BE2C (cell line): Measurements from ENCODE around the gene KLRC3.
"Not testable (repeated sequence)": the region's sequence is repeated elsewhere in the genome, so short reads cannot be mapped to it uniquely, and the experiment has no call there.

ENCODE experiments used
- DNase-seq: peaks from one replicate; pipeline ENCODE4 v3.0.0-alpha.2; 2020
- H3K27me3 ChIP-seq: fragments of 250-450 bp; sonication (Bioruptor Pico); 2 replicates; pipeline ENCODE4 v1.5.1; 2020; ENCODE audit warnings: mild to moderate bottlenecking
- H3K36me3 ChIP-seq: fragments of 250-450 bp; sonication (Bioruptor Pico); 2 replicates; pipeline ENCODE4 v1.5.1; 2020; ENCODE audit warnings: mild to moderate bottlenecking
- H3K4me1 ChIP-seq: fragments of 250-450 bp; sonication (Bioruptor Pico); 2 replicates; pipeline ENCODE4 v1.5.1; 2020
- H3K4me3 ChIP-seq: 2 replicates; pipeline ENCODE4 v1.5.1; 2011; ENCODE audit warnings: low read depth, low read length
- H3K9me3 ChIP-seq: fragments of 250-450 bp; sonication (Bioruptor Pico); 2 replicates; pipeline ENCODE4 v1.5.1; 2020
- TF ChIP-seq, protein P1 (sequence below): IDR thresholded peaks from 2 replicates; pipeline ENCODE4 v1.5.1; 2012; ENCODE audit warnings: mild to moderate bottlenecking, low read depth, low read length

KLRC3 gene

DNA sequence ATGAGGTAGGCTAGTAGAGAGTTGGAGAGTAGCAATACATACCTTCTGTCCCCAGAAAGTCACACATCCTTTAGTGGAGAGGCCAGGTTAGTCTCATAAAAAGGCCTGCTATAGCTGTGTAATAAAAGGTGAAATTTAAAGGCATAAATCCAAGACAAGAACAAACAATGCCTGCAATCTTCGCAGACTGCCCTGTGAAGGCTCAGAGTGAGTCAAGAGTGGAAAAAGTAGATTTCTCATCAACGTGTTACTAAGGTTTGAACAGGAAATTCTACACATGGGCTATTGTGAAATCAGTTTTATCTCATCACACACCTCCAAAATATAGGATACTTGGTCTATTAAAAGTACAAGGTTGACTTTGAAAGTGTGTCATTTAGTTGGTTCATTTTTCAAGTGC, 32.8 kb upstream of the KLRC3 start, which contains the start of gene KLRC1:
Gene KLRC1 (minus strand): TSS at position 222 of the 400 bp plus-strand sequence. CDS start 2,221 bp downstream, outside the sequence.
- no peaks in the 10 kb centered on the region for H3K9me3 ChIP-seq
- no peak within 1 kb of the TSS for H3K4me3 ChIP-seq
- no peaks in the 10 kb centered on the region for H3K36me3 ChIP-seq
- no peaks in the 10 kb centered on the region for H3K27me3 ChIP-seq
- TF ChIP-seq, protein P1, sequence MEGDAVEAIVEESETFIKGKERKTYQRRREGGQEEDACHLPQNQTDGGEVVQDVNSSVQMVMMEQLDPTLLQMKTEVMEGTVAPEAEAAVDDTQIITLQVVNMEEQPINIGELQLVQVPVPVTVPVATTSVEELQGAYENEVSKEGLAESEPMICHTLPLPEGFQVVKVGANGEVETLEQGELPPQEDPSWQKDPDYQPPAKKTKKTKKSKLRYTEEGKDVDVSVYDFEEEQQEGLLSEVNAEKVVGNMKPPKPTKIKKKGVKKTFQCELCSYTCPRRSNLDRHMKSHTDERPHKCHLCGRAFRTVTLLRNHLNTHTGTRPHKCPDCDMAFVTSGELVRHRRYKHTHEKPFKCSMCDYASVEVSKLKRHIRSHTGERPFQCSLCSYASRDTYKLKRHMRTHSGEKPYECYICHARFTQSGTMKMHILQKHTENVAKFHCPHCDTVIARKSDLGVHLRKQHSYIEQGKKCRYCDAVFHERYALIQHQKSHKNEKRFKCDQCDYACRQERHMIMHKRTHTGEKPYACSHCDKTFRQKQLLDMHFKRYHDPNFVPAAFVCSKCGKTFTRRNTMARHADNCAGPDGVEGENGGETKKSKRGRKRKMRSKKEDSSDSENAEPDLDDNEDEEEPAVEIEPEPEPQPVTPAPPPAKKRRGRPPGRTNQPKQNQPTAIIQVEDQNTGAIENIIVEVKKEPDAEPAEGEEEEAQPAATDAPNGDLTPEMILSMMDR = no peak
- no peaks in the 10 kb centered on the region for H3K4me1 ChIP-seq
- DNase-seq = no peak

DNA sequence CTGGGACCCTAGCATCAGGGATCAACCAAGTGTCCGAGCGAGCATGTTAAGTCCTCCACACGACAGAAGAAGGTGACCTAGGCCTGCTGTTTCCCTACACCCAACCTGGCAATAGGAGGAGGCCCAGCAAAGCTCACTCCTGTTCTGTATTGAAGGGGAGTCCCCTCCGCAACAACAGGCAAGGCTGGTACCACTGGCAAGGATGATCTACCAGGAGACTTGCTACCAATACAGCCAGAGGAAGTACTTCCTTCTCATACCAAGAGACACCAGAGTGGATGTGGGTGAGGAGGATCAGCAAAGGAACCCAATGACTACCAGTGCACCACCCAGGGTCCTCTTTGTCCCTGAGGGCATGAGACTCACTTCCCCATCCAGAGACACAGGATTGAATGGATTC, 27.8 kb upstream of the KLRC3 start:
- no peaks in the 10 kb centered on the region for H3K4me1 ChIP-seq
- no peaks in the 10 kb centered on the region for H3K27me3 ChIP-seq
- H3K36me3 ChIP-seq = no peaks in the 10 kb centered on the region
- no peak for DNase-seq
- no peak overlapping the region for H3K4me3 ChIP-seq
- no peaks in the 10 kb centered on the region for H3K9me3 ChIP-seq
- TF ChIP-seq, protein P1 = no peak

DNA sequence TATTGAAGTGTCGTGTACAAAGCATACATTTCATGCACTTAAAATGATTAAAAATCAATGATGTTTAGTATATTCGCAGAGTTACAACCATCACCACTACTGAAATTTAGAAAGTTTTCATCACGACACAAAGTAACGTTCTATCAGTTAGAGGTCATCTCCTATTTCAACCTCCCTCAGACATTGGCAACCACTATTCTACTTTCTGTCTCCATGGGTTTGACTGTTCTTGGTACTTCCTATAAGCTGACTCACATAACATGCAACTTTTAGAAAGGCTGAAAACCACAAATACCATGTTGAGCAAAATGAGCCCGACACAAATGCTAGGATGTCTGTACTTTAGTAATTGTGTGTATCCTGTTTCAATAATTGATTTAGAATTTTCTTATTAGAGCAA, 25.7 kb upstream of the KLRC3 start:
- H3K27me3 ChIP-seq, H3K4me3 ChIP-seq, H3K9me3 ChIP-seq, H3K4me1 ChIP-seq, DNase-seq, H3K36me3 ChIP-seq: not testable (repeated sequence)

DNA sequence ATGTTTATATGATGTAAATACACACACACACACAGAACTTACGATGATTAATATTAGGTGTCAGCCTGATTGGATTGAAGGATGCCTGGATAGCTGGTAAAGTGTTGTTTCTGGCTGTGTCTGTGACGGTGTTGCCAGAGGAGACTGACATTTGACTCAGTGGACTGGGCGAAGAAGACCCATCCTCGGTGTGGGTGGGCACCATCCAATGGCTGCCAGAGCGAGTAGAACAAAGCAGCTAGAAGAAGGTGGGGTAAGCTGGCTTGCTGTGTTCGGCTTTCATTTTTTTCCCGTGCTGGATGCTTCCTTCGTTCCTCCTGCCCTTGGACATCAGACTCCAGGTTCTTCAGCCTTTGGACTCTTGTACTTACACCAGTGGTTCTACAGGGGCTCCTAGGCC, 20.7 kb upstream of the KLRC3 start:
- not testable (repeated sequence) for H3K4me3 ChIP-seq, DNase-seq, H3K27me3 ChIP-seq, H3K36me3 ChIP-seq, H3K9me3 ChIP-seq, H3K4me1 ChIP-seq

DNA sequence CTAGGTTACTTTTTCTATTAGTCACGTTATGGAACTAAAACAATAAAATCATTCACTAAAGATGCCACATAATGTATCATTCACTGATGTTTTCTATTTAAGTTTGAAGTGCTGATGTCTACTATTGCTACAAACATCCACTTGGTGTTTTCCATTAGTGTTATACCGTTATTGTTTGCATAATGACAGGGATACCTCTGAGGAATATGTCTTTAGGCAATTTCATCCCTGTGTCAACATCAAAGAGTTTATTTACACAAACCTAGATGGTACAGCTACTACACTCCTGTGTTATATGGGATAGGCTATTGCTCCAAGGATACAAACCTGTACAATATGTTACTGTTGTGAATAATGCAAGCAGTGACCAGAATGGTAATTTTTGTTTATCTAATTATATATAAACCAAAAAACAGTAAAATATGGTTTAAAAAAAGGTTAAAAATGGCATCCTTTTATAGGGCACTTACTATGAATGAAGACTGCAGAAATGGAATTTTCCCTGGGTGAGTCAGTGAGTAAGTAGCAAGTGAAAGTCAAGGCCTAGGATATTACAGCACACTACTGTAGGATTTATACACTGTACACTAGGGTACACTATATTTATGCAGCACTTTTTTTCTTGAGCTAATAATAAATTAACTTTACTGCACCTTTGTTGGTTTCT, 19.3 kb upstream of the KLRC3 start:
- H3K4me1 ChIP-seq, DNase-seq: not testable (repeated sequence)

DNA sequence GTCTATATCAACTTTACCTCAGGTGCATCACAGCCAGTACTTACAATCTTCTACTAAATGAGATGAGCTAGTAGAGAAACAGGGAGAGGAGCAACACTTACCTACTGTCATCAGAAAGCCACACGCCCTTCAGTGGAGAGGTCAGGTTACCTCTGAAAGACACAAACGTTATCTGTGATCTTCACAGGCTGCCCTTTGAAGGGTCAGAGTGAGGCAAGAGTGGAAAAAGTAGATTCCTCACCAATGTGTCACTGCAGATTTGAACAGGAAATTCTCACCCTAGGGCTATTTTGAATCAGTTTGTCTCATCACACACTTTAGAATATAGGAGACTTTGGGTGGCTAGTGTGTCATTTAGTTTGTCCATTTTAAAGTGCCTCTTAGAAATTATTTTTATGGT, 17.2 kb upstream of the KLRC3 start:
- not testable (repeated sequence) for H3K4me1 ChIP-seq, H3K36me3 ChIP-seq, H3K27me3 ChIP-seq, H3K4me3 ChIP-seq, DNase-seq, H3K9me3 ChIP-seq

More for the DNA sequence above, 19.3 kb upstream of the KLRC3 start:
- H3K9me3 ChIP-seq, H3K4me3 ChIP-seq, H3K27me3 ChIP-seq, H3K36me3 ChIP-seq: not testable (repeated sequence)

DNA sequence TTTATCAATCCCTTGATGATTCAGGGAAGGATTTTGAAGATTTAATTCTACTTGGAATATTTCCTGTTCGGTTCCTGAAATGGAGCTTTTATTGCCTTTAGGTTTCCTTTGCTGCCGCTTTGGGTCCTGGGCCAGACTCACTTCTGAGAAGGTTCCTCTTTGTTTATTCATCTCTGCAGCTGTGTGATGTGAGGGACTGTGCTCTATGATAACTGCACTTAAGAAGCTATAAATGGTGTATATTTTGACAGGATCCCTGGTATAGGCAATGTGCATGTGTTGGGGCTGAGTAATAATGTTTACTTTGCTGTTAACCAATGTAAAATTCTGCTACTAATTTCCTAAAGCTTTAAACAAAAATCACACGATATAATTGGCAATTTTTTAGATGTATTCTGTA, 15.4 kb upstream of the KLRC3 start, which contains the start of gene KLRC2:
Gene KLRC2 (minus strand): TSS at position 195 of the 400 bp plus-strand sequence. CDS start 24 bp downstream, at position 171.
- not testable (repeated sequence) for H3K4me1 ChIP-seq, H3K4me3 ChIP-seq, H3K36me3 ChIP-seq, DNase-seq, H3K27me3 ChIP-seq, H3K9me3 ChIP-seq

DNA sequence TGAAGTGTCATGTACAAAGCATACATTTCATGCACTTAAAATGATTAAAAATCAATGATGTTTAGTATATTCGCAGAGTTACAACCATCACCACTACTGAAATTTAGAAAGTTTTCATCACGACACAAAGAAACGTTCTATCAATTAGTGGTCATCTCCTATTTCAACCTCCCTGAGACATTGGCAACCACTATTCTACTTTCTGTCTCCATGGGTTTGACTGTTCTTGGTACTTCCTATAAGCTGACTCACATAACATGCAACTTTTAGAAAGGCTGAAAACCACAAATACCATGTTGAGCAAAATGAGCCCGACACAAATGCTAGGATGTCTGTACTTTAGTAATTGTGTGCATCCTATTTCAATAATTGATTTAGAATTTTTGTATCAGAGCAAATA, 10.2 kb upstream of the KLRC3 start:
- not testable (repeated sequence) for H3K4me1 ChIP-seq, H3K36me3 ChIP-seq, H3K9me3 ChIP-seq, H3K4me3 ChIP-seq, DNase-seq, H3K27me3 ChIP-seq

DNA sequence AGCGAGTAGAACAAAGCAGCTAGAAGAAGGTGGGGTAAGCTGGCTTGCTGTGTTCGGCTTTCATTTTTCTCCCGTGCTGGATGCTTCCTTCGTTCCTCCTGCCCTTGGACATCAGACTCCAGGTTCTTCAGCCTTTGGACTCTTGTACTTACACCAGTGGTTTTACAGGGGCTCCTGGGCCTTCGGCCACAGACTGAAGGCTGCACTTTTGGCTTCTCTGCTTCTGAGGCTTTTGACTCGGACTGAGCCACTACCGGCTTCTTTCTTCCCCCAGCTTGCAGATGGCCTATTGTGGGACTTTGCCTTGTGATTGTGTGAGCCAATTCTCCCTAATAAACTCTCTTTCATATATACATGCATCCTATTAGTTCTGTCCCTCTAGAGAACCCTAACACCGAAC, 5.5 kb upstream of the KLRC3 start:
- H3K27me3 ChIP-seq, DNase-seq, H3K4me1 ChIP-seq, H3K9me3 ChIP-seq, H3K36me3 ChIP-seq, H3K4me3 ChIP-seq: not testable (repeated sequence)

DNA sequence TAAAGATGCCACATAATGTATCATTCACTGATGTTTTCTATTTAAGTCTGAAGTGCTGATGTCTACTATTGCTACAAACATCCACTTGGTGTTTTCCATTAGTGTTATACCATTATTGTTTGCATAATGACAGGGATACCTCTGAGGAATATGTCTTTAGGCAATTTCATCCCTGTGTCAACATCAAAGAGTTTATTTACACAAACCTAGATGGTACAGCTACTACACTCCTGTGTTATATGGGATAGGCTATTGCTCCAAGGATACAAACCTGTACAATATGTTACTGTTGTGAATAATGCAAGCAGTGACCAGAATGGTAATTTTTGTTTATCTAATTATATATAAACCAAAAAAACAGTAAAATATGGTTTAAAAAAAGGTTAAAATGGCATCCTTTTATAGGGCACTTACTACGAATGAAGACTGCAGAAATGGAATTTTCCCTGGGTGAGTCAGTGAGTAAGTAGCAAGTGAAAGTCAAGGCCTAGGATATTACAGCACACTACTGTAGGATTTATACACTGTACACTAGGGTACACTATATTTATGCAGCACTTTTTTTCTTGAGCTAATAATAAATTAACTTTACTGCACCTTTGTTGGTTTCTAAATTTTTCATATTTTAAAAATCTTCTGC, 4.0 kb upstream of the KLRC3 start:
- not testable (repeated sequence) for H3K36me3 ChIP-seq, DNase-seq

DNA sequence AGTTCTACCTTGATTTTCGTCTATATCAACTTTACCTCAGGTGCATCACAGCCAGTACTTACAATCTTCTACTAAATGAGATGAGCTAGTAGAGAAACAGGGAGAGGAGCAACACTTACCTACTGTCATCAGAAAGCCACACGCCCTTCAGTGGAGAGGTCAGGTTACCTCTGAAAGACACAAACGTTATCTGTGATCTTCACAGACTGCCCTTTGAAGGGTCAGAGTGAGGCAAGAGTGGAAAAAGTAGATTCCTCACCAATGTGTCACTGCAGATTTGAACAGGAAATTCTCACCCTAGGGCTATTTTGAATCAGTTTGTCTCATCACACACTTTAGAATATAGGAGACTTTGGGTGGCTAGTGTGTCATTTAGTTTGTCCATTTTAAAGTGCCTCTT, 1.8 kb upstream of the KLRC3 start:
- not testable (repeated sequence) for H3K4me3 ChIP-seq, DNase-seq, H3K9me3 ChIP-seq, H3K36me3 ChIP-seq, H3K27me3 ChIP-seq, H3K4me1 ChIP-seq

More for the DNA sequence above, 4.0 kb upstream of the KLRC3 start:
- not testable (repeated sequence) for H3K4me1 ChIP-seq, H3K27me3 ChIP-seq, H3K9me3 ChIP-seq, H3K4me3 ChIP-seq
